HG03045 (cell line): ENCODE results near the gene HSPA12B.
"Not testable (repeated sequence)": the region's sequence is repeated elsewhere in the genome, so short reads cannot be mapped to it uniquely, and the experiment has no call there.

ENCODE experiments used
- ATAC-seq: cut with Tn5 transposase; IDR thresholded peaks from one replicate; pipeline ENCODE4 v1.9.1; 2021; ENCODE audit warnings: mild to moderate bottlenecking, moderate library complexity; ENCODE audit not compliant: unreplicated experiment

The HSPA12B gene

GRCh38 chr20:3784216-3784853, 51.9 kb downstream of the HSPA12B start:
- ATAC-seq: no peak

- no peak for ATAC-seq
Measured at GRCh38 chr20:3784863-3785239, 52.4 kb downstream of the HSPA12B start.

- ATAC-seq: no peak
Measured at GRCh38 chr20:3785240-3786125, 53.0 kb downstream of the HSPA12B start.

- peak; percentile 19 for ATAC-seq
Measured at GRCh38 chr20:3786126-3786484, 53.6 kb downstream of the HSPA12B start.

GRCh38 chr20:3786665-3787323, 54.3 kb downstream of the HSPA12B start, which contains the start of gene CENPB:
Gene CENPB, minus strand, starts transcription at chr20:3786740. Its CDS starts 257 bp downstream, at chr20:3786483.
- peak; percentile 85 for ATAC-seq

- ATAC-seq: no peak
Measured at GRCh38 chr20:3787324-3788014, 55.0 kb downstream of the HSPA12B start.

- no peak for ATAC-seq
Measured at GRCh38 chr20:3788685-3789155, 56.2 kb downstream of the HSPA12B start.

GRCh38 chr20:3789201-3789600, 56.7 kb downstream of the HSPA12B start:
- ATAC-seq: not testable (repeated sequence)

GRCh38 chr20:3794168-3794567, 61.7 kb downstream of the HSPA12B start:
- not testable (repeated sequence) for ATAC-seq

- no peak for ATAC-seq
Measured at GRCh38 chr20:3794701-3795420, 62.4 kb downstream of the HSPA12B start.

GRCh38 chr20:3795511-3796468, 63.3 kb downstream of the HSPA12B start, which contains the start of gene CDC25B:
Gene CDC25B, plus strand, starts transcription at chr20:3796310. Its CDS starts 222 bp downstream, at chr20:3796532.
- peak; percentile 58 for ATAC-seq

- peak; percentile 4 for ATAC-seq
Measured at GRCh38 chr20:3796477-3797225, 64.2 kb downstream of the HSPA12B start.

GRCh38 chr20:3797226-3797545, 64.7 kb downstream of the HSPA12B start:
- ATAC-seq: no peak

GRCh38 chr20:3797592-3798372, 65.3 kb downstream of the HSPA12B start:
- ATAC-seq: no peak

GRCh38 chr20:3798373-3798768, 65.9 kb downstream of the HSPA12B start:
- ATAC-seq: no peak

- ATAC-seq: no peak
Measured at GRCh38 chr20:3798908-3799248, 66.4 kb downstream of the HSPA12B start.

GRCh38 chr20:3800256-3800877, 67.9 kb downstream of the HSPA12B start:
- ATAC-seq: no peak
